MCF 10A (cell line): ENCODE data around the gene GTSF1L. TPM values are rescaled to one million over a fixed set of nuclear protein-coding genes. Genes with fewer than 3 reads are reported as not detected.

ENCODE experiments used
- BruUV-seq: library from RNA; stranded (reverse); fragments of 400-500 nt; replicated peaks from 2 replicates; lab custom pipeline; 2021; lab: Mats Ljungman, UMichigan
- CTCF ChIA-PET: fragments of 300-600 bp; sonication (Branson Sonifier 250); formaldehyde crosslinking; extraction: SDS; loops from one replicate; lab custom pipeline; 2021; ENCODE audit warnings: antibody characterized with exemption, inconsistent platforms; lab: Yijun Ruan, JAX
- POLR2A ChIA-PET: fragments of 300-600, 350-650 bp; sonication (Branson Sonifier 250); formaldehyde crosslinking; extraction: SDS; loops from one replicate; lab custom pipeline; 2020; ENCODE audit warnings: antibody characterized with exemption, inconsistent platforms; lab: Yijun Ruan, JAX
- DNase-seq: peaks from one replicate; pipeline ENCODE4 v3.0.0-alpha.2; 2018; ENCODE audit not compliant: unreplicated experiment
- H3K27ac Mint-ChIP-seq: one replicate; pipeline ENCODE4 v1.8.0; 2022; ENCODE audit warnings: mild to moderate bottlenecking, low read depth, mixed read lengths; ENCODE audit not compliant: unreplicated experiment
- H3K27me3 Mint-ChIP-seq: one replicate; pipeline ENCODE4 v1.8.0; 2022; ENCODE audit warnings: mixed read lengths; ENCODE audit not compliant: insufficient read depth, unreplicated experiment
- H3K36me3 Mint-ChIP-seq: one replicate; pipeline ENCODE4 v1.8.0; 2022; ENCODE audit warnings: mild to moderate bottlenecking, moderate library complexity, mixed read lengths; ENCODE audit not compliant: insufficient read depth, unreplicated experiment
- H3K4me1 Mint-ChIP-seq: one replicate; pipeline ENCODE4 v1.8.0; 2022; ENCODE audit warnings: mixed read lengths; ENCODE audit not compliant: insufficient read depth, unreplicated experiment
- H3K4me3 Mint-ChIP-seq: one replicate; pipeline ENCODE4 v1.8.0; 2022; ENCODE audit warnings: mild to moderate bottlenecking, moderate library complexity, mixed read lengths; ENCODE audit not compliant: unreplicated experiment
- H3K9me3 Mint-ChIP-seq: one replicate; pipeline ENCODE4 v1.8.0; 2022; ENCODE audit warnings: mixed read lengths; ENCODE audit not compliant: unreplicated experiment
- CTCF ChIP-seq: fragments of 200-600 bp; IDR thresholded peaks from one replicate; pipeline ENCODE4 v1.8.0; 2022; ENCODE audit warnings: antibody characterized with exemption, mild to moderate bottlenecking; ENCODE audit not compliant: unreplicated experiment
- intact Hi-C: fragments of 100-400 bp; cut with micrococcal nuclease; formaldehyde crosslinking; loops from 2 replicates; pipeline ENCODE4 v1.14.1; 2022
- total RNA-seq: library from RNA; stranded (reverse); gene quantifications from 2 replicates; pipeline ENCODE4 v1.2.3, GENCODE V29; 2022

The GTSF1L gene
- total RNA-seq, 1 experiment from 2014 or later, result not detected

GRCh38 chr20:43721097-43721428 lies 5.7 kb downstream of the GTSF1L start:
- no peaks in the 10 kb centered on the region for H3K9me3 Mint-ChIP-seq
- H3K4me3 Mint-ChIP-seq, result no peak overlapping the region
- no peaks in the 10 kb centered on the region for H3K36me3 Mint-ChIP-seq
- DNase-seq, result no peak
- H3K27me3 Mint-ChIP-seq, result no peaks in the 10 kb centered on the region
- TF ChIP-seq CTCF, result no peak
- POLR2A ChIA-PET, result interaction anchor here (1.3 kb wide), 1 partner anchor 17 kb away, joined by 5 read pairs; no protein-coding TSS in a partner anchor
- H3K4me1 Mint-ChIP-seq, result no peaks in the 10 kb centered on the region
- H3K27ac Mint-ChIP-seq, result no peak overlapping the region
- intact Hi-C loops, result no loop called here
- CTCF ChIA-PET, result interaction anchor here (0.7 kb wide), 2 partner anchors 29 to 221 kb away, joined by 3 read pairs; no protein-coding TSS in a partner anchor
- BruUV-seq, result no TSS peak

- TF ChIP-seq CTCF, result no peak
- Mint-ChIP-seq H3K9me3 (no peaks in the 10 kb centered on the region), H3K27me3 (no peaks in the 10 kb centered on the region), H3K36me3 (no peaks in the 10 kb centered on the region), H3K4me1 (no peaks in the 10 kb centered on the region), H3K27ac (no peak overlapping the region), H3K4me3 (no peak overlapping the region)
- intact Hi-C loops, result no loop called here
- CTCF ChIA-PET, result interaction anchor here (0.6 to 1.3 kb wide), 4 partner anchors 29 to 362 kb away, joined by 3 to 4 read pairs (median 4); partner anchors contain the start of gene SRSF6
- no peak for DNase-seq
- no TSS peak for BruUV-seq
- POLR2A ChIA-PET, result no interaction called here
Observed at GRCh38 chr20:43720007-43720406, 6.8 kb downstream of the GTSF1L start.

- POLR2A ChIA-PET, result no interaction called here
- Mint-ChIP-seq H3K4me3 (no peak overlapping the region), H3K4me1 (no peaks in the 10 kb centered on the region), H3K9me3 (no peaks in the 10 kb centered on the region), H3K36me3 (no peaks in the 10 kb centered on the region), H3K27ac (no peak overlapping the region), H3K27me3 (no peaks in the 10 kb centered on the region)
- CTCF ChIA-PET, result interaction anchor here (0.6 to 0.9 kb wide), 2 partner anchors 196 to 269 kb away, joined by 3 read pairs; no protein-coding TSS in a partner anchor
- no TSS peak for BruUV-seq
- DNase-seq, result no peak
- TF ChIP-seq CTCF, result no peak
- intact Hi-C loops, result no loop called here
Observed at GRCh38 chr20:43717616-43717995, 9.2 kb downstream of the GTSF1L start.

GRCh38 chr20:43716757-43717615 lies 9.8 kb downstream of the GTSF1L start:
- Mint-ChIP-seq H3K4me1 (no peaks in the 10 kb centered on the region), H3K9me3 (no peaks in the 10 kb centered on the region), H3K27ac (peak overlapping the region; percentile 35), H3K27me3 (no peaks in the 10 kb centered on the region), H3K36me3 (no peaks in the 10 kb centered on the region), H3K4me3 (no peak overlapping the region)
- BruUV-seq, result no TSS peak
- CTCF ChIA-PET, result interaction anchor here (0.6 to 0.7 kb wide), 2 partner anchors 197 to 301 kb away, joined by 3 to 4 read pairs; no protein-coding TSS in a partner anchor
- POLR2A ChIA-PET, result no interaction called here
- no peak for DNase-seq
- intact Hi-C loops, result no loop called here
- no peak for TF ChIP-seq CTCF
